Epithelial cell of esophagus (primary cell): ENCODE results near the gene B4GALNT3.

ENCODE experiments used
- DNase-seq: peaks from one replicate; pipeline ENCODE4 v3.0.0; 2010; ENCODE audit warnings: low read depth
- H3K4me3 ChIP-seq: 2 replicates; pipeline ENCODE4 v1.5.1; 2011; ENCODE audit warnings: mild to moderate bottlenecking, low read length, control low read depth
- TF ChIP-seq, protein P1 (sequence below): IDR thresholded peaks from 2 replicates; pipeline ENCODE4 v1.5.1; 2011; ENCODE audit warnings: low read depth, mild to moderate bottlenecking, low read length, control low read depth, inconsistent platforms; ENCODE audit not compliant: insufficient read depth; ENCODE audit errors: missing control alignments

The B4GALNT3 gene

DNA sequence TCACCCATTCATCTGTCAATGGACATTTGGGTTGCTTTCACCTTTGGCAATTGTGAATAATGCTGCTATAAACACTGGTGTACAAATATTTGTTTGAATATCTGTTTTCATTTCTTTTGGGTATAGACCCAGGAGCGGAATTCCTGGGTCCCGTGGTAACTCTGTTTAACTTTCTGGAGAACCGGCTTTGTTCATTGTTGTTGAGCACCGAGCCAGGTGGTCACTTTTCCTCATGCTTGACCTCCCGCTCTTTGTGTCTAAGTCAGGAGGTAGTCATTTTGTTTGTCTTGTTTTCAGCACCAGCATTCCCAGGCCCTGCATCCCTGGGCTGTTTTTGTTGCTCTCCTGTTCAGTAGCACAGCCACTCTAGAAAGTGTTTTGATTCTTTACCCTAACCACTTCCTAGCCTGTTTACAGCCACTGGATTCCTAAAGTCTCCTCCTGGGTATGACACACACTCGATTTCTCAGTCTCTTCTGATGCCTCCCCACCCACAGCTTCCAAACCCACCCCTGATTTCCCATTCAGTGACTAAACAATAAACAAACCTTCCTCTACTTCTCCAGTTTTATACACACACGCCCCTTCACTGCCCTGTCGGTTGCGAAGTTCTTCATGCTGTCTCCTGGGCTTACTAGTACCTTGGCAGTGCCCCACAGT, 37.9 kb downstream of the B4GALNT3 start:
- H3K4me3 ChIP-seq, result no peak overlapping the region
- TF ChIP-seq, protein P1, sequence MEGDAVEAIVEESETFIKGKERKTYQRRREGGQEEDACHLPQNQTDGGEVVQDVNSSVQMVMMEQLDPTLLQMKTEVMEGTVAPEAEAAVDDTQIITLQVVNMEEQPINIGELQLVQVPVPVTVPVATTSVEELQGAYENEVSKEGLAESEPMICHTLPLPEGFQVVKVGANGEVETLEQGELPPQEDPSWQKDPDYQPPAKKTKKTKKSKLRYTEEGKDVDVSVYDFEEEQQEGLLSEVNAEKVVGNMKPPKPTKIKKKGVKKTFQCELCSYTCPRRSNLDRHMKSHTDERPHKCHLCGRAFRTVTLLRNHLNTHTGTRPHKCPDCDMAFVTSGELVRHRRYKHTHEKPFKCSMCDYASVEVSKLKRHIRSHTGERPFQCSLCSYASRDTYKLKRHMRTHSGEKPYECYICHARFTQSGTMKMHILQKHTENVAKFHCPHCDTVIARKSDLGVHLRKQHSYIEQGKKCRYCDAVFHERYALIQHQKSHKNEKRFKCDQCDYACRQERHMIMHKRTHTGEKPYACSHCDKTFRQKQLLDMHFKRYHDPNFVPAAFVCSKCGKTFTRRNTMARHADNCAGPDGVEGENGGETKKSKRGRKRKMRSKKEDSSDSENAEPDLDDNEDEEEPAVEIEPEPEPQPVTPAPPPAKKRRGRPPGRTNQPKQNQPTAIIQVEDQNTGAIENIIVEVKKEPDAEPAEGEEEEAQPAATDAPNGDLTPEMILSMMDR, result no peak
- peak; percentile 13 for DNase-seq

GRCh38 chr12:499837-500458, 40.2 kb downstream of the B4GALNT3 start:
- no peak for DNase-seq

GRCh38 chr12:501722-502447, 42.1 kb downstream of the B4GALNT3 start:
- no peak for DNase-seq
- TF ChIP-seq, protein P1, result no peak
- no peak overlapping the region for H3K4me3 ChIP-seq

More at GRCh38 chr12:499837-500458, 40.2 kb downstream of the B4GALNT3 start:
- H3K4me3 ChIP-seq, result no peak overlapping the region
- TF ChIP-seq, protein P1, result no peak

DNA sequence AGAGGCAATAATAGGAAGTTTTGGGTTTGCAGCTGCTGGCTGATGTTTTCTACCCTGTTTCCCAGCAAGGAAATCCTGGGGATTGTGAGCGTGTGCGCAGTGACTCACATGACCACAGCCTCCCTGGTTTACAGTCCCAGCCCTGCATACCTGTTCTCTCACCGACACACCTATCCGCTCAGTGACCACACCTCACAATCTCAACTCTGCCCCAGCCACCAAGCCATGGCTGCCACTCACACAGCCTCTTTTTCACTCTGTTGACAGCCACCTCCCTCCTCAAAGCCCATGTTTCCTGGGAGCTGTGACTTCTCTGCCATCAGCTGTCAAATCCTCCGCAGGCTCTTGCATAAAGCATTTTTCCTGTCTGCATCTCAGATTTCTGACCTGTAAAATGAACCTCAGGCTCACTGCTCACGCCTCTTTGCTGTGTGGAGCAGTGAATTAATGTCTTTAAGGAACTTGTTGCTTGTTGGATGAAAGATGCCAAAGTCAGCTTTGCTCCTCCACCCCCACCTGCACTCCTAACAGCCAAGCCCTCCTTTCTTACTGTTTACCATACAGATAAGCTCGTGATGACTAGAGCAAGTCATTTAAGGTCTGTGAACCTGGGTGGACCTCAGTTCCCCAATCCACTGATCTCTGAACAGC, 43.5 kb downstream of the B4GALNT3 start:
- DNase-seq, result peak; percentile 99
- TF ChIP-seq, protein P1, result no peak
- no peak overlapping the region for H3K4me3 ChIP-seq

DNA sequence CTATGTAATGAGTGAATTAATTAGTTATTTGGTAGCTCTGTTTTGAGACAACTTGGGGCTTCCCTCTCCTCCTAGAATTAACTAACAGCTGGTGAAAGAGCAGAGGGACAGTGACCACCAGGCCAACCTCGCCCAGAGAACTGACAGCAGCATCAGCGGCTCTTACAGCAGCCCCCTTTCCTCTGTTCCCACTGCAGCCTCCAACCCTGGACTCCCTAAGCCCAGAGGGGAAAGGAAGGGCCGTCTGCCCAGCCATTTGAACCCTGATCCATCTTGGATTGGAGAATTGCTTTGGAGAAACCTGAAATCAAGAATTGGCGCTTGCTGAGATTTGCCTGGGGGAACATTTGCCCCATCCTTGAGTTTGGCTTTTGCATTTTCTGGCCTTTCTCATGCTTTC, 45.5 kb downstream of the B4GALNT3 start:
- H3K4me3 ChIP-seq, result no peak overlapping the region
- TF ChIP-seq, protein P1, result no peak
- DNase-seq, result no peak

- H3K4me3 ChIP-seq, result no peak overlapping the region
- no peak for DNase-seq
- TF ChIP-seq, protein P1, result no peak
Observed at GRCh38 chr12:507391-507796, 47.7 kb downstream of the B4GALNT3 start.
